KMS-11 (cell line): ENCODE results near the gene RNF138.
A peak's percentile ranks its signal among the peaks of the same experiment; 100 is the strongest.
"Not testable (repeated sequence)": the region's sequence is repeated elsewhere in the genome, so short reads cannot be mapped to it uniquely, and the experiment has no call there.

Source experiments
- H2AFZ ChIP-seq: fragments of 200-600 bp; sonication (generic); 2 replicates; pipeline ENCODE4 v1.6.1; 2016; ENCODE audit warnings: antibody characterized with exemption, mixed run types, low read depth
- H3K27ac ChIP-seq: fragments of 200-600 bp; sonication (generic); 2 replicates; pipeline ENCODE4 v1.6.1; 2016; ENCODE audit warnings: mild to moderate bottlenecking, mixed run types
- H3K27me3 ChIP-seq: fragments of 200-600 bp; sonication (generic); 2 replicates; pipeline ENCODE4 v1.6.1; 2017; ENCODE audit warnings: mild to moderate bottlenecking, low read depth, mixed run types, moderate library complexity; ENCODE audit not compliant: insufficient read depth
- H3K36me3 ChIP-seq: fragments of 200-600 bp; sonication (generic); 2 replicates; pipeline ENCODE4 v1.6.1; 2017; ENCODE audit warnings: mild to moderate bottlenecking, mixed run types; ENCODE audit not compliant: insufficient read depth
- H3K4me1 ChIP-seq: fragments of 200-600 bp; sonication (generic); 2 replicates; pipeline ENCODE4 v1.6.1; 2016; ENCODE audit warnings: mild to moderate bottlenecking, low read depth, mixed run types; ENCODE audit not compliant: poor library complexity, severe bottlenecking
- H3K4me2 ChIP-seq: fragments of 200-600 bp; sonication (generic); 2 replicates; pipeline ENCODE4 v1.7.0; 2016; ENCODE audit warnings: mild to moderate bottlenecking, mixed run types
- H3K4me3 ChIP-seq: fragments of 200-600 bp; sonication (generic); IDR thresholded peaks from 2 replicates; pipeline ENCODE4 v1.6.1; 2017; ENCODE audit warnings: low read depth, low read length, mixed read lengths; ENCODE audit not compliant: insufficient read depth
- H3K79me2 ChIP-seq: fragments of 200-600 bp; sonication (generic); 2 replicates; pipeline ENCODE4 v1.6.1; 2016; ENCODE audit warnings: low read depth, mixed run types; ENCODE audit not compliant: insufficient read depth
- H3K9ac ChIP-seq: fragments of 200-600 bp; sonication (generic); 2 replicates; pipeline ENCODE4 v1.6.1; 2016; ENCODE audit warnings: mild to moderate bottlenecking, mixed run types
- H4K20me1 ChIP-seq: fragments of 200-600 bp; sonication (generic); 2 replicates; pipeline ENCODE4 v1.6.1; 2016; ENCODE audit warnings: mild to moderate bottlenecking, mixed run types; ENCODE audit not compliant: insufficient read depth
- TF ChIP-seq, protein P1 (sequence below): fragments of 200-600 bp; sonication (generic); conservative IDR thresholded peaks from 2 replicates; pipeline ENCODE4 v1.6.1; 2017; ENCODE audit warnings: low read depth, mild to moderate bottlenecking, antibody characterized with exemption, low read length, moderate library complexity, mixed read lengths

RNF138 gene

DNA sequence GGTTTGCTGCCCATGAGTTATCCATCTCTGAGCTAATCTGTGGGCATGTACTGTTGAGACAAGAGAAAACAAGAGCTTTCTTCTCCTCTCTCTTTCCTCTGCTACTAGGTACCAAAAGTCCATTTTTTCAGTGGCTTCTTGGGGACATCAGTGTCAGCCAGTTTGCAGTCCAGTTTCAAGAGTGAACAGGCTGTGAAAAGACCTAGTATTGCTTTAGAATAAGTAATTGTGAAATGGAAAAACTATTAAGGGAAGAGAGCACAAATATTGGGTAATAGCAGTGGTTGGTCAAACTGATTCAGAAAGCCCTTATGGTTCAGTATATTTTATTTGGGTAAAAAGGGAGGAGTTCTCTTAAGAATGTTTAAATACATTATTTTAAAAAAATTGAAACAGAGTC lies 65.2 kb downstream of the RNF138 start:
- no peaks in the 10 kb centered on the region for H4K20me1 ChIP-seq
- H3K79me2 ChIP-seq, result no peaks in the 10 kb centered on the region
- no peak overlapping the region for H3K4me3 ChIP-seq
- H3K36me3 ChIP-seq, result no peaks in the 10 kb centered on the region
- TF ChIP-seq, protein P1, sequence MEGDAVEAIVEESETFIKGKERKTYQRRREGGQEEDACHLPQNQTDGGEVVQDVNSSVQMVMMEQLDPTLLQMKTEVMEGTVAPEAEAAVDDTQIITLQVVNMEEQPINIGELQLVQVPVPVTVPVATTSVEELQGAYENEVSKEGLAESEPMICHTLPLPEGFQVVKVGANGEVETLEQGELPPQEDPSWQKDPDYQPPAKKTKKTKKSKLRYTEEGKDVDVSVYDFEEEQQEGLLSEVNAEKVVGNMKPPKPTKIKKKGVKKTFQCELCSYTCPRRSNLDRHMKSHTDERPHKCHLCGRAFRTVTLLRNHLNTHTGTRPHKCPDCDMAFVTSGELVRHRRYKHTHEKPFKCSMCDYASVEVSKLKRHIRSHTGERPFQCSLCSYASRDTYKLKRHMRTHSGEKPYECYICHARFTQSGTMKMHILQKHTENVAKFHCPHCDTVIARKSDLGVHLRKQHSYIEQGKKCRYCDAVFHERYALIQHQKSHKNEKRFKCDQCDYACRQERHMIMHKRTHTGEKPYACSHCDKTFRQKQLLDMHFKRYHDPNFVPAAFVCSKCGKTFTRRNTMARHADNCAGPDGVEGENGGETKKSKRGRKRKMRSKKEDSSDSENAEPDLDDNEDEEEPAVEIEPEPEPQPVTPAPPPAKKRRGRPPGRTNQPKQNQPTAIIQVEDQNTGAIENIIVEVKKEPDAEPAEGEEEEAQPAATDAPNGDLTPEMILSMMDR, result no peak
- H3K4me1 ChIP-seq, result peaks cover 12% of the 10 kb centered on the region
- no peak overlapping the region for H3K27ac ChIP-seq
- H3K9ac ChIP-seq, result no peak overlapping the region
- no peaks in the 10 kb centered on the region for H3K27me3 ChIP-seq
- H2AFZ ChIP-seq, result no peak overlapping the region
- no peak overlapping the region for H3K4me2 ChIP-seq

DNA sequence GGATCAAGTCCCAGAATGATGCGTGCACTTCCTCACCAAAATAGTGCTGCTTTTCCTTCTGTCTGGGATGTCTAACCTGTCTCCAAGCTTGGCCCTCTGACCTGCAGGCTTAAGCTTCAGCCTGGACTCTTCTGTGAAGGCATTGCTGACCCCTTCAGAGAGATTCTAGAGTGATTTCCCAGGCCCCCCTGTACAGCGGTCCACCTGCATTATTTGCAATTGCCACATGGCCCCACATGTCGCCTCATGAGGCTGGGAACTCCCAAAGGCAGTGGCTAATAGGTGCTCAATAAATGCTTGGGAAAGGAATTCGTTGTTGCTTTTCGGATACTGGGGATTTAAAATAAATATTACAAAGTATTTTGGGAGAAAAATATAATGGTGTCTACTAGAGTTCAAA lies 65.9 kb downstream of the RNF138 start:
- H3K27me3 ChIP-seq, result no peaks in the 10 kb centered on the region
- H3K4me1 ChIP-seq, result peaks cover 12% of the 10 kb centered on the region
- H4K20me1 ChIP-seq, result no peaks in the 10 kb centered on the region
- H3K27ac ChIP-seq, result no peak overlapping the region
- H3K36me3 ChIP-seq, result no peaks in the 10 kb centered on the region
- peak overlapping the region; percentile 57; the same call in 1 of the 2 replicates for H3K4me2 ChIP-seq
- no peaks in the 10 kb centered on the region for H3K79me2 ChIP-seq
- no peak overlapping the region for H3K9ac ChIP-seq
- no peak overlapping the region for H3K4me3 ChIP-seq
- H2AFZ ChIP-seq, result peak overlapping the region; percentile 56
- TF ChIP-seq, protein P1, result no peak

DNA sequence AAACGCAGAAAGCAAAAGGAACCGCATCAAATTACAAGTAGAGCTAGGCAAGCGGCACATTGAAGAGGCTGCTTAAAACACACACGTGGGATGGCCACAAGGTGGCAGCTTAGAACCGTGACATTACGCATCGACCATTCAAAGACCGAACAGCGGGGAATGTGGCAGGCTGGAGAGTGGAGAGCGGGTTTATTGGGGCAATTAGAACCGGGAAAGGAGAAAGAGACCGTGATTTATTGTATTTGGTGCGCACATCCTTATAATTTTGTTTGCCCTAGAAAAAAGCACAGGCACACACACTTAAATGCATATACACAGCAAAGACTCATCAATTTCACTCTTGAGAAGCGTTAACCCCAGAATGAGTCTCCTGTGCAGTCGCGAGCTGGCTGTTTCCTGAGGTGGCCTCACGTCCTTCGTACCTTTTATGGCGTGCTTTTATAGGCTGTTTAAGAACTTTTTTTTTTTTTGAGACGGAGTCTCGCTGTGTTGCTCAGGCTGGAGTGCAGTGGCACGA lies 66.5 kb downstream of the RNF138 start:
- H3K27me3 ChIP-seq, result no peaks in the 10 kb centered on the region
- TF ChIP-seq, protein P1, result peak; percentile 96
- no peak overlapping the region for H3K4me3 ChIP-seq
- peak overlapping the region; percentile 56 for H2AFZ ChIP-seq
- H3K9ac ChIP-seq, result no peak overlapping the region
- peaks cover 6% of the 10 kb centered on the region for H3K4me1 ChIP-seq
- no peaks in the 10 kb centered on the region for H3K36me3 ChIP-seq
- H4K20me1 ChIP-seq, result no peaks in the 10 kb centered on the region
- peak overlapping the region; percentile 57; the same call in 1 of the 2 replicates for H3K4me2 ChIP-seq
- H3K79me2 ChIP-seq, result no peaks in the 10 kb centered on the region
- no peak overlapping the region for H3K27ac ChIP-seq

GRCh38 chr18:32158631-32159030 lies 67.0 kb downstream of the RNF138 start:
- not testable (repeated sequence) for H3K36me3 ChIP-seq, H3K4me2 ChIP-seq, H3K27me3 ChIP-seq, H3K27ac ChIP-seq, H3K4me1 ChIP-seq, H3K79me2 ChIP-seq, H4K20me1 ChIP-seq, H3K9ac ChIP-seq, H3K4me3 ChIP-seq
- peak overlapping the region; percentile 56; the same call in 1 of the 2 replicates for H2AFZ ChIP-seq

DNA sequence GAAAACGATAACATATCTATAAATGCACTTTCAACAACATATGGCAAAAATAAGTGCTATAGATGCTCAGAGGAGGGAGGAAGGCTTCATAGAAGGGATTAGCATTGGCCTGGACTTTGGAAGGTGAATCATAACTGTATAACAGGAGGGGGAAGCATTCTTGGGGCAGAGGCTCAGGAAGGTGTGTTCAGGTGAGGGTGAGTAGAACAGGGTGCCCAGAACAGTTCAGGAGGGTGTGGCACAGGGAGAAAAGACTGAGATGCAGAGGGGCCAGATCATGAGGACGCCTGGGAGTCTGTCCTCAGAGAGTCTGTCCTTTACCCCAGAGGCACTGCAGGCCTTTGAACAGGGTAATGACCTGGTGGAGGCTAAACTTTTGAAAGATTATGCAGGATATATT lies 68.9 kb downstream of the RNF138 start:
- Histone ChIP-seq H2AFZ (no peak overlapping the region), H3K27ac (no peak overlapping the region), H3K36me3 (no peaks in the 10 kb centered on the region), H3K79me2 (no peaks in the 10 kb centered on the region), H3K4me1 (peaks cover 4% of the 10 kb centered on the region), H4K20me1 (no peaks in the 10 kb centered on the region), H3K4me2 (no peak overlapping the region), H3K9ac (no peak overlapping the region), H3K27me3 (no peaks in the 10 kb centered on the region), H3K4me3 (no peak overlapping the region)
- TF ChIP-seq, protein P1, result no peak
